Kidney epithelial cell (primary cell): ENCODE results near the gene PCSK7. TPM values are rescaled to one million over a fixed set of nuclear protein-coding genes. Genes with fewer than 3 reads are reported as not detected.

Experiments used
- DNase-seq: peaks from one replicate; pipeline ENCODE4 v3.0.0-alpha.2; 2010; ENCODE audit warnings: low read depth
- H3K27me3 ChIP-seq: 2 replicates; pipeline ENCODE4 v1.6.0; 2011; ENCODE audit warnings: low read length; ENCODE audit not compliant: control insufficient read depth, insufficient read depth
- H3K36me3 ChIP-seq: 2 replicates; pipeline ENCODE4 v1.5.1; 2011; ENCODE audit warnings: low read length; ENCODE audit not compliant: control insufficient read depth, insufficient read depth
- H3K4me3 ChIP-seq: 2 replicates; pipeline ENCODE4 v1.5.1; 2011; ENCODE audit warnings: low read depth, mild to moderate bottlenecking, control low read depth, low read length
- total RNA-seq: library from RNA; depleted of rRNA; stranded (reverse); fragments of >200 nt; gene quantifications from 2 replicates; pipeline ENCODE4 v1.2.3, GENCODE V29; 2015
- TF ChIP-seq, protein P1 (sequence below): IDR thresholded peaks from 2 replicates; pipeline ENCODE4 v1.5.1; 2011; ENCODE audit warnings: mild to moderate bottlenecking, moderate library complexity, low read length, control low read depth, inconsistent platforms; ENCODE audit not compliant: insufficient read depth, poor library complexity, severe bottlenecking

The PCSK7 gene
- total RNA-seq, 1 donor from 2014 or later: 38.3 TPM

DNA sequence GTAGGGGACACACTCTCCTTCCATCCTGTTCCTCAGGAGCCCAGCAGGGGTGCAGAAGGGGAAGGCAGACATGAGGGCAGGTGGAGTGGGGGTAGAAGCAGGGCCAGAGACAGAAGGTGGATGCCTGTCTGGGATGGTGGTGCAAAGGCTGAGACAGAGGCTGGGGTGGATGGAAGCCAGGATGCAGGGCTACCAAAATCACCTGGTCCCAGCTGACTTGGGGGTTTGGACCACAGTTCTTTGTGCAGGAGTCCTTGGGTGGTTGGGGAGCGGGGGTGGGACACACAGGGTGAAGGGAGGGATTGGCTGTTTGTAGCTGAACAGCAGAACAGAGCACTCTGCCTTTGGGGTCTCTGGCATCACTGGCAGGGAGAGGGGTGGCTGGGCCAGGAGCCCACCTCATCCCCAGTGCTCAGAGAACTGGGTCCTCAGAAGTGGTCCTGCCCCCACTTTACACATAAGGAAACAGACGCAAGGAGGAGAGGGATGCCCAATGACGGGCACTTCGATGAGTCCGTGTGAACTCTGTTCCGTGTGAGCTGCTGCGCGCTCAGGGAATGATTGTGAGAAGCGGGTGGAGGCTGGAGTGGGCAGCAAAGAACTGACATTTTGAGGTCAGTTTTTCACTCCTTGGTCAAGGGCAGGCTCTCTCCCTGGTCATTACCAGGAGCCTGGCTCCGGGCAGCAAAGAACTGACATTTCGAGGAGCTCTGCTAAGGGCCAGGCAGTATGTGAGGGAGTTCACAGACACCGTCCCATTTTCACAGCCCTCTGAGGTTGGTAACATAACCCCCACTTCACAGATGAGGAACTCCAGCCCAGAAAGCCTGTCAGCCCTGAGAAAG lies 30.8 kb downstream of the PCSK7 start:
- DNase-seq: no peak
- TF ChIP-seq, protein P1, sequence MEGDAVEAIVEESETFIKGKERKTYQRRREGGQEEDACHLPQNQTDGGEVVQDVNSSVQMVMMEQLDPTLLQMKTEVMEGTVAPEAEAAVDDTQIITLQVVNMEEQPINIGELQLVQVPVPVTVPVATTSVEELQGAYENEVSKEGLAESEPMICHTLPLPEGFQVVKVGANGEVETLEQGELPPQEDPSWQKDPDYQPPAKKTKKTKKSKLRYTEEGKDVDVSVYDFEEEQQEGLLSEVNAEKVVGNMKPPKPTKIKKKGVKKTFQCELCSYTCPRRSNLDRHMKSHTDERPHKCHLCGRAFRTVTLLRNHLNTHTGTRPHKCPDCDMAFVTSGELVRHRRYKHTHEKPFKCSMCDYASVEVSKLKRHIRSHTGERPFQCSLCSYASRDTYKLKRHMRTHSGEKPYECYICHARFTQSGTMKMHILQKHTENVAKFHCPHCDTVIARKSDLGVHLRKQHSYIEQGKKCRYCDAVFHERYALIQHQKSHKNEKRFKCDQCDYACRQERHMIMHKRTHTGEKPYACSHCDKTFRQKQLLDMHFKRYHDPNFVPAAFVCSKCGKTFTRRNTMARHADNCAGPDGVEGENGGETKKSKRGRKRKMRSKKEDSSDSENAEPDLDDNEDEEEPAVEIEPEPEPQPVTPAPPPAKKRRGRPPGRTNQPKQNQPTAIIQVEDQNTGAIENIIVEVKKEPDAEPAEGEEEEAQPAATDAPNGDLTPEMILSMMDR: no peak
- Histone ChIP-seq H3K27me3 (no peaks in the 10 kb centered on the region), H3K4me3 (peak overlapping the region; percentile 10), H3K36me3 (peaks cover 1% of the 10 kb centered on the region)

DNA sequence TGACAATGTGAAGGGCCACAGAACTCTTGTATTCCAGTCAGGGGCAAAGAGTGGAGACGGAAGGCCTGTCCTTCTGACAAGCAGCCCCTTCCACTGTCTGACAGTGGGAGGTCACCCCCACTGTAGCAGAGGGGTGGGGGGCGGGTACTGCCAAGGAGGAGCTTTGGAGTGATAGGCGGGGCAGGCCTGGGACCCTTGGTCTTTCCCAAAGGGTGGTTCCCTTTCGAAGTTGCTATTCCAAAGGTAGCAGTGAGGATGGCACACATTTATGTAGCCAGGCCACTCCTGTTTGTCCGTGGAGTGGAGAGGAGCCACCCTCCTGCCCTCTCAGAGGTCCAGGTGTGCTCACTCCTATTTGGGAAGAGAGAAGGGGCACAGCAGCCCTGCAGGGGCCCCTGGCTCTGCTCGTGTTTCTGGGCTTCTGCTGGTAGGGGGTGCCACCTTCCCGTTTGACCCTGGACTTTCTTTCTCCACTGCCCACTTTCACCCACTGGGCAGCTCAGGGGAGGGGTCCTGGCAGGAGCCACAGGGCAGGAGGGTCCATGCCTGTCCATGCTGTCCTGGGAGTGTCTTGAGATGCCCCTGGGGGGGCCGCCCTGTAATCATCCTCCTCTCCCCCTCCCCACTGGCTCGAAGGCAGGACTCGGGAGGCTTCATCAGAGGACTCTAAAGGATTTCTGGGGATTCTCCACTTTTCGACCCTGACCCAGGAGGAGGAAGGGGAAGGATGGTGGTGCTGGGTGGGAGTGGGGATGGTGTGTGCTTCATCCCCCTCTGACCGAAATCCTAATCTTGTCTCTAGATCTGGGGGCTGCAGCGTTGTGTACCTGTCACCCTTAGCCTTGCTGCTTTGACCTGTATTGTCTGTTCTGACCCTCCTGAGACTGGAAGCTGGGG lies 31.7 kb downstream of the PCSK7 start:
- Histone ChIP-seq H3K36me3 (peaks cover 1% of the 10 kb centered on the region), H3K4me3 (peak overlapping the region; percentile 23), H3K27me3 (no peaks in the 10 kb centered on the region)
- DNase-seq: no peak
- TF ChIP-seq, protein P1: no peak

- H3K36me3 ChIP-seq: no peaks in the 10 kb centered on the region
- DNase-seq: peak; percentile 69
- H3K27me3 ChIP-seq: no peaks in the 10 kb centered on the region
- TF ChIP-seq, protein P1: no peak
- peak within 1 kb of the TSS; percentile 23 for H3K4me3 ChIP-seq
These were observed 32.6 kb downstream of the PCSK7 start, which contains the start of gene TAGLN for GRCh38 chr11:117199053-117199915. Gene TAGLN, plus strand, starts transcription at chr11:117199370. Its CDS starts 3,644 bp downstream, at chr11:117203014.

- Histone ChIP-seq H3K27me3 (no peaks in the 10 kb centered on the region), H3K36me3 (no peaks in the 10 kb centered on the region), H3K4me3 (no peak overlapping the region)
- TF ChIP-seq, protein P1: no peak
- no peak for DNase-seq
These were observed 33.3 kb downstream of the PCSK7 start for GRCh38 chr11:117198613-117199012.
